GM19035 (cell line): ENCODE measurements around the gene PRSS22.

Experiments
- ATAC-seq: cut with Tn5 transposase; IDR thresholded peaks from one replicate; pipeline ENCODE4 v1.9.1; 2021; ENCODE audit not compliant: unreplicated experiment

The PRSS22 gene

GRCh38 chr16:2816751-2817339, 41.1 kb downstream of the PRSS22 start, which contains the start of gene PRSS21:
TSS of gene PRSS21 (plus strand) at chr16:2817237. CDS start at chr16:2817269, 32 bp downstream.
- ATAC-seq, result no peak

GRCh38 chr16:2815299-2815771, 42.6 kb downstream of the PRSS22 start:
- ATAC-seq, result no peak

GRCh38 chr16:2814551-2815298, 43.2 kb downstream of the PRSS22 start:
- no peak for ATAC-seq

- no peak for ATAC-seq
Measured at GRCh38 chr16:2813771-2814221, 44.2 kb downstream of the PRSS22 start.

- ATAC-seq, result no peak
Measured at GRCh38 chr16:2811703-2812471, 46.1 kb downstream of the PRSS22 start.

- ATAC-seq, result no peak
Measured at GRCh38 chr16:2810651-2811050, 47.3 kb downstream of the PRSS22 start.

- ATAC-seq, result no peak
Measured at GRCh38 chr16:2809149-2809760, 48.7 kb downstream of the PRSS22 start.

- no peak for ATAC-seq
Measured at GRCh38 chr16:2808181-2808580, 49.8 kb downstream of the PRSS22 start.

GRCh38 chr16:2806286-2806685, 51.7 kb downstream of the PRSS22 start:
- no peak for ATAC-seq

- ATAC-seq, result no peak
Measured at GRCh38 chr16:2804728-2805127, 53.2 kb downstream of the PRSS22 start.

- ATAC-seq, result no peak
Measured at GRCh38 chr16:2803545-2804195, 54.3 kb downstream of the PRSS22 start.
